Brain microvascular endothelial cell (primary cell): ENCODE data around the gene DOLK.

Source experiments
- DNase-seq: peaks from one replicate; pipeline ENCODE4 v3.0.0-alpha.2; 2020
- H3K27ac ChIP-seq: fragments of 250-450 bp; sonication (Bioruptor Pico); 2 replicates; pipeline ENCODE4 v1.5.1; 2020; ENCODE audit warnings: mild to moderate bottlenecking, moderate library complexity
- H3K27me3 ChIP-seq: fragments of 250-450 bp; sonication (Bioruptor Pico); replicated peaks from 2 replicates; pipeline ENCODE4 v1.5.1; 2020; ENCODE audit warnings: mild to moderate bottlenecking
- H3K36me3 ChIP-seq: fragments of 250-450 bp; sonication (Bioruptor Pico); replicated peaks from 2 replicates; pipeline ENCODE4 v1.5.1; 2020; ENCODE audit warnings: mild to moderate bottlenecking
- H3K4me3 ChIP-seq: 2 replicates; pipeline ENCODE4 v1.5.1; 2011; ENCODE audit warnings: low read depth, mild to moderate bottlenecking, control low read depth, low read length, moderate library complexity
- CTCF ChIP-seq: IDR thresholded peaks from 2 replicates; pipeline ENCODE4 v1.5.1; 2011; ENCODE audit warnings: low read depth, mild to moderate bottlenecking, moderate library complexity, low read length, control low read depth, inconsistent platforms; ENCODE audit errors: missing control alignments
- in situ Hi-C: cut with HindIII; loops from 2 replicates; pipeline ENCODE4 v1.10.0; 2017; ENCODE audit warnings: low sequenced_read_pairs, low pct_ligation_motif_present

DOLK gene

DNA sequence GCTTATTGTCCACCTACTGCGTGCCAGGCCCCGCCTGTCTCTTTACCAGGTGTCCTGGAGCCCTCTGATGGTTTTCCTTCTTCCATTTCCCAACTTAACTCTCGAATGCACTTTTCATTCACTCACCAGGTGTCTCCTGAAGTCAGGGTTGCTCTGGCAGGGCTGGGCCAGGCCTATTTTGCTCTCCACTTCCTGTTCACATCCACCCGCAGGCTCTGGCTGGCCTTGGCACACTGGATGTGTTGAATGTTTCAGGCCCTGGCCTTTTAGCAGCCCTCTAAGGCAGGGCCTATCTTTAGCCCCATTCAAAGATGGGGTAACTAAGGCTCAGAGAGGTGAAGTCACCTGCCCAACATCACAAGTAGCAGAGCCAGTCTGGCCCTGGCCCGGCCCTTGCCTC is 49.0 kb downstream of the DOLK start:
- in situ Hi-C loops = no loop called here
- no peak for DNase-seq
- Histone ChIP-seq H3K27me3 (no peaks in the 10 kb centered on the region), H3K27ac (no peak overlapping the region), H3K36me3 (peaks cover 26% of the 10 kb centered on the region), H3K4me3 (no peak overlapping the region)
- no peak for TF ChIP-seq CTCF

DNA sequence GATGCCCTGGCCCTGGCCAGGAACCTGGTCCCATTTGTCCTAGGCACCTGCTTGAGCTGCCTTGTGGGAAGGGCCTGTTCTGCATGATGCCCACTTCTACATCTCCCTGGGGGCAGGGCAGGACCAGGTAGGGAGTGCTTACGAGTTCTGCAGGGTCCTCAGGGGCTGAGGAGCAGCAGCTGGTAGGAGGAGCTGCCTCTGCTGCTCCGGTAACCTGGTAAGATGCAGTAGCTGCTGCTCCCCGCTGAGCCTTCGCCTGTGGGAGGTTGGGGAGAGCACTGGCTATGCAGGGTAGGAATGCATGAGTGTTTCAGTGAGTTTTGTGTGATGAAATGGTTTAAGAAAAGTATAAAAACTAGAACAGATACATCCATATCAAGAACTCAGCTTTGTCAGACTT is 51.8 kb downstream of the DOLK start:
- Histone ChIP-seq H3K4me3 (no peak overlapping the region), H3K36me3 (peaks cover 43% of the 10 kb centered on the region), H3K27me3 (no peaks in the 10 kb centered on the region), H3K27ac (no peak overlapping the region)
- TF ChIP-seq CTCF = no peak
- DNase-seq = no peak
- in situ Hi-C loops = no loop called here
